CD1c-positive myeloid dendritic cell (primary cell): Measurements from ENCODE around the gene RAB3IP.

Experiments
- DNase-seq: peaks from one replicate; pipeline ENCODE4 v3.0.0-alpha.2; 2016; ENCODE audit errors: extremely low spot score

RAB3IP gene

GRCh38 chr12:69738351-69739286 is at the start of gene RAB3IP:
TSS of gene RAB3IP (plus strand) at chr12:69738860. CDS start at chr12:69755409, 16,549 bp downstream.
- DNase-seq, result peak; percentile 95

GRCh38 chr12:69689638-69690037 is 49.0 kb upstream of the RAB3IP start:
- no peak for DNase-seq

GRCh38 chr12:69694123-69694522 is 44.5 kb upstream of the RAB3IP start:
- no peak for DNase-seq

- DNase-seq, result no peak
Observed at GRCh38 chr12:69698054-69698453, 40.6 kb upstream of the RAB3IP start.

- no peak for DNase-seq
Observed at GRCh38 chr12:69698769-69699540, 39.7 kb upstream of the RAB3IP start, which contains the start of gene BEST3. TSS of gene BEST3 (minus strand) at chr12:69699303. CDS start at chr12:69697798, 1,505 bp downstream.

- DNase-seq, result no peak
Observed at GRCh38 chr12:69701826-69702225, 36.8 kb upstream of the RAB3IP start.

- DNase-seq, result no peak
Observed at GRCh38 chr12:69703146-69703642, 35.5 kb upstream of the RAB3IP start.

- DNase-seq, result no peak
Observed at GRCh38 chr12:69704357-69704756, 34.3 kb upstream of the RAB3IP start.

- DNase-seq, result no peak
Observed at GRCh38 chr12:69708649-69709048, 30.0 kb upstream of the RAB3IP start.

- DNase-seq, result no peak
Observed at GRCh38 chr12:69712826-69713225, 25.8 kb upstream of the RAB3IP start.

GRCh38 chr12:69714542-69714941 is 24.1 kb upstream of the RAB3IP start:
- DNase-seq, result no peak

GRCh38 chr12:69719336-69720316 is 19.0 kb upstream of the RAB3IP start:
- no peak for DNase-seq

- no peak for DNase-seq
Observed at GRCh38 chr12:69720750-69721149, 17.9 kb upstream of the RAB3IP start.

GRCh38 chr12:69726922-69727321 is 11.7 kb upstream of the RAB3IP start:
- DNase-seq, result no peak

GRCh38 chr12:69732088-69732487 is 6.6 kb upstream of the RAB3IP start:
- DNase-seq, result no peak

GRCh38 chr12:69733638-69734037 is 5.0 kb upstream of the RAB3IP start:
- DNase-seq, result no peak

- DNase-seq, result peak; percentile 59
Observed at GRCh38 chr12:69739287-69740191, 879 bp downstream of the RAB3IP start.

- DNase-seq, result no peak
Observed at GRCh38 chr12:69744109-69744508, 5.4 kb downstream of the RAB3IP start.

- no peak for DNase-seq
Observed at GRCh38 chr12:69751476-69751875, 12.8 kb downstream of the RAB3IP start.

- DNase-seq, result no peak
Observed at GRCh38 chr12:69755302-69755701, 16.6 kb downstream of the RAB3IP start.
